Measurements from ENCODE around the gene CTNS.
"Not testable (repeated sequence)": the region's sequence is repeated elsewhere in the genome, so short reads cannot be mapped to it uniquely, and the experiment has no call there.

Gene CTNS

DNA sequence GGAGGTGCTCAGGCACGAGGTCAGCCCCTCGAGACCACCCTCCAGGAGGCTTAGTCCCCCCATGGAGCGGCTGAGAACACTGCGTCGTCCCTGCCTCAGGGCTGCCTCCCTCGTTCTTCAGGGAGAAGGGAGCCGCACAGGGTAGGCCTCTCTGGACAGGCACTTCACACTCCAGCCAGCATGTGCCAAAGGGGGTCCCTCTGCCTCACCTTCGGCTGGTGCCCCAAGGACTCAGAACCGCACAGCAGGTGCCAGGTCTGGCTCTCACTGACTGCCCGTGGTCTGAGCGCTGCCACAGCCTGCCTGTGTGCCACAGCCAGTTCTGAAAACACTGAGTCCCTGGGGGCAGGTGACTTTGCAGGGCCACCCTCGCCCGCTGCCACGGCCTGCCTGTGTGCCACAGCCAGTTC, 52.3 kb downstream of the CTNS start:
- no peak for DNase-seq

DNA sequence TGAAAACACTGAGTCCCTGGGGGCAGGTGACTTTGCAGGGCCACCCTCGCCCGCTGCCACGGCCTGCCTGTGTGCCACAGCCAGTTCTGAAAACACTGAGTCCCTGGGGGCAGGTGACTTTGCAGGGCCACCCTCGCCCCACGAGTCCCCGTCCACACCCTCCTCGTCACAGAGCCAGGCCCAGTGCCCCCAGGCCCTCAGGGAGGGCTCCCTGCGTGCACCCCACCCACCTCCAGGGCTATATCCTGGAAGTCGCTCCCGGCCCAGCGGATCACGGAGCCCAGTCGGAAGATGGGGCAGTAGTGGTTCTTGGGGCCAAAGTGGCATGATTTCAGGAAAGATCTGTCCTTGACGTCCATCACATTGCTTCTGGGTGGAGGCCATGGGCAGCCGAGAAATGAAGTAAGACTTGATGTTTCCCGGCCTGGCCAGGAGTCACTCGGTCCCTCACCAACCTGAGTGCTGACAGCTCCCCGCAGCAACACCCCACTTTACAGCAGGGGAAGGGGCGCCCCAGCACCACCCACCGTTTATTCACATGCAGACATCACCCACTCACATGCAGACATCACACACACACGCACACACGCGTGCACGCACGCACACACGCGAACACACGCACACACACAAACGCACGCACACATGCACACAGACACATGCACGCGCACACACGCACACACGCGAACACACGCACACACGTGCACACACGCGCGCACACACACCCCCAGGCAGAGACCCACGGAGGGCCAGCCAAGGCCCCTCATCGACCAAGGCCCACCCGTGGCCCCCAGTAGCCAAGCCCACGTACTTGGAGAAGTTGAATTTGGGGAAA, 52.9 kb downstream of the CTNS start:
- no peak for DNase-seq

DNA sequence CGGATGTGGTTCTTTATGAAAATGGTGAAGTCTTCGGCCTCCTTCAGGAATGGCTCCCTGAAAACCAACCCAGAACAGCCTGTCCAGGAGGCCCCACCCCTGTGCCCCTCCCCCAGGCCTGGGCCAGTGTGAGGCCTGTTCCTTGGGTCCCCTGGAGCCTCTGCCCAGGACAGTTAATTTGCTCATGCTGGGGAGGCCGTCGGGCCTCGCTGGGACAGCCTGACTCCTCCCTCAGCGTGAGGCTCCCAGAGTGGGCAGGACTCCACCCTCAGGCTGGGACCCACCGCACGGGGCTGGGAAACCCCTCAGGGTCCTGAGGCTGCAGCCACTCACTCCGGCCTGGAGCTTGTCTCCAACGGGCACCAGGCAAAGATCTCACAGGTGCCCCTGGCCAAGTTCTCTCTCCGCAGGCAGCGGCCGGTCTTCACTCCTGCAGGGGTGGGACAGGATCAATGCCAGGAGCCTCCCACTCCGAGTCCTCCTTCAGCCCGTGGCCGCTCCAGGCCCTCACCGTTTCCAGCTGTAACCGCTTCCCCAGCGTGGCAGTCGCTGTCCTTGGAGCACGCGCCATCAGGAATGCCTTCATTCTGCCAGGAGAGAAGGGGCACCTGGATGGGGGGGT, 53.6 kb downstream of the CTNS start:
- no peak for DNase-seq

DNA sequence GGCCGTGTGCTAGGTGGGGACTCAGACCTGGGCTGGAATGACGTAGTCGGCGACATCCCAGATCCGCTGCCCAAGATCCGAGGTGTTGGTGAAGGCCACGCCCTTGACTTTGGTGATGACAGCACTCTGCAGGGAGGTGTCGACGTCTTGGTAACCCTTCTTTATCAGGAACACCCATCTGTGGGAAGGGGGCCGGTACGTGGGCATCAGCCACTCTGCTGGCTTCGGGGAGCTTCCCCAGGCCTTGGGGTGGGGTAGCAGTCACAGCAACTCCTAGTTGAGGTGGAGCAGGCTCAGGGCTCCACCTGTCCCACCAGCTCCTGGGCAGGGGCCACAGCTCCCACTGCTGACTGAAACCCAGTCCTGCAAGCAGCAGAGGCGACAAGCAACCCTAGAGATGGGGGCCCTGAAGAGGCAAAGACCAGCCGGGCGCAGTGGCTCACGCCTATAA, 55.1 kb downstream of the CTNS start:
- DNase-seq = no peak

DNA sequence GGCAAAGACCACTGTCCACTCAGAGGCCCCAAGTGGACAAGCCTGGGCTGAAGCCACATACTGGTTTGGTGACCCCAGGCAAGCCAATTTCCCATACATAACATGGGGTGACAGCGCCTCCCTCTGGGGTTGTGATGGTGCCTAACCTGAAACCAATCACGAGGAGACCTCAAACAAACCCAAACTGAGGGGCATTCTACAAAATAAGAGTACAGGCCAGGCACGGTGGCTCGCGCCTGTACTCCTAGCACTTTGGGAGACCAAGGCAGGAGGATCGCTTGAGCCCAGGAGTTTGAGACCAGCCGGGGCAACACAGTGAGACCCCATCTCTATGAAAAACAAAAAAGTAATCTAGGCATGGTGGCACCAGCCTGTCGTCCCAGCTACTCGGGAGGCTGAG, 55.8 kb downstream of the CTNS start:
- DNase-seq = no peak

DNA sequence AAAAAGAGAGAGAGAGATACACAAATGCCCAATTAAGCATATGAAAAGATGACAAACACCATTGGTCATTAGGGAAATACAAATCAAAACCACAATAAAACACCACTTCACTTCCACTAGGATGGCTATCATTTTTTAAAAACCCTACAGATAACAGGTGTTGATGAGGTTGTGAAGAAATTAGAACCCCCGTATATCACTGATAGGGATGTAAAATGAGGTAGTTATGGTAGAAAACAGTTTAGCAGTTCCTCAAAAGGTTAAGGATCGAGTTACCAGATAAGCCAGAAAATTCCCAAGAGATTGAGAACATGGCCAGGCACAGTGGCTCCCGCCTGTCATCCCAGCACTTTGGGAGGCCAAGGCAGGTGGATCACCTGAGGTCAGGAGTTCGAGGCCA, 56.6 kb downstream of the CTNS start:
- DNase-seq = no peak

DNA sequence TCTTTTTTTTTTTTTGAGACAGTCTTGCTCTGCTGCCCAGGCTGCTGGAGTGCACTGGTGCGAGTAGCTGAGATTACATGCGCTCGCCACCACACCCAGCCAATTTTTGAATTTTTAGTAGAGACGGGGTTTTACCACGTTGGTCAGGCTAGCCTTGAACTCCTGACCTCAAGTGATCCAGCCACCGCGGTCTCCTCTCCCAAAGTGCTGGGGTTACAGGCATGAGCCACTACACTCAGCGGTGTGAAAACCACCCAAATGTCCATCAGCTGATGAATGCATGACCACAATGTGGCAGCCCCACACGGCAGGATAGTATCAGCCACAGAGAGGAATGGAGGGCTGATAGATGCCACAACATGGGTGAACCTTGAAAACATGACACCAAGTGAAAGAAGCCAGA, 57.3 kb downstream of the CTNS start:
- DNase-seq = no peak

DNA sequence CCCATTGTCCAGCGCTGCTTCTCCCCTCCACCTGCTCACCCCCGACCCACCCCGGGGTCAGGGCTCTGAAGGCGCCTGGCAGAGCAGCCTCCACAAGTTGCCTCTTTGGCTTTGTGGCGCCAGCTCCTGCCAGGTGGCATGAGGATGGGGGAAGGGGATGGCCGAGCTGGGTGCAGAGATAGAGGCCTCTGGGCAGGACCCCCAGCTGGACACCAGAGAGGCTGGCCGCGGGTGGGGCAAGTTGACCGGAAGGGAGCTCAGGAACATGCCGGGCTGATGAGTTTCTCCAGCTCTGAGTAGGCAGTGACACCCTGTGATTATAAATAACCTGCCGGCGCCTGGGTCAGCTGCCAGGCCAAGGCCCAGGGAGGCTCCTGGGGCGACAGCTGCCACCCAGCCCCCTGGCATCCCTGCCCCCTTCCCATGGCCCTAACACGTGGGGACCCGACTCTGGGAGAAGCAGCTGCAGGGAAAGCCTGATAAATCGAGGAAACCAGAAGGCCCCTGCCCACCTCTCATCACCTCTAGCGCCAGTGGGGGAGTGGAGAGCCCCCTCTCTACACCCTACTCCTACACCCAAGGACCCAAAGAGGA, 58.7 kb downstream of the CTNS start:
- no peak for DNase-seq

DNA sequence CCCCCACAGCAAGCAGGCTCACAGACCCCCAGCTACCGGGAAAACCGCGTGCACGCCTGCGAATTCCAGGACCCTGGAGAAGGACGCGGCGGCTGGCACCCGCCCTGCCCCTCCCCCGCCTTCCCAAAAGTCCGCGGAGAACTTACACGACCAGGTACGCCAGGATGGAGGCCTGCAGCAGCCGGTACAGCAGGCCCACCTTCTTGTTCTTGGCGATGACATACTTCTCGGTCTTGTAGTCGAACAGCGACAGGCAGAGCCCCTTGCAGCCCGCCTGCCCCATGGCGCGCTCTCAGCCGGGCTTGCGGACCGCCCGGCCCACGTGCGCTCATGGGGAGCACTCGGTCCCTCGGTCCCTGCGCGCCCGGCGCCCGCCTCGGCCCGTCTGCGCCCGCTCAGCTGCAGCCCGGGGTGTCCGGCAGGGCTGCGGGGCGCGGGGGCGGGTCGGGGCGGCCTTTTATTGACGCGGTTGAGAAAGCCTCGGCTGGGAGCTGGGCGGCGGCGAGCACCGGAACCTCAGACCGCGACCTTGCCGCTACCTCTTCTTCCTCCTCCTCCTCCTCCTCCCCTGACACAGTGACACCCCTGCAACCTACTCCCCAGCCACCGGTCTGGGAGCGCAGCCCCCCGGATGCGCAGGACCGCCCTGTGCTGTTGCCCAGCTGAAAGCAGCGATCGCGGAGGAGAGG, 59.3 kb downstream of the CTNS start, which contains the start of gene P2RX5:
Gene P2RX5 (minus strand): TSS at position 433 of the 689 bp plus-strand sequence. CDS start 150 bp downstream, at position 283.
- DNase-seq = no peak

DNA sequence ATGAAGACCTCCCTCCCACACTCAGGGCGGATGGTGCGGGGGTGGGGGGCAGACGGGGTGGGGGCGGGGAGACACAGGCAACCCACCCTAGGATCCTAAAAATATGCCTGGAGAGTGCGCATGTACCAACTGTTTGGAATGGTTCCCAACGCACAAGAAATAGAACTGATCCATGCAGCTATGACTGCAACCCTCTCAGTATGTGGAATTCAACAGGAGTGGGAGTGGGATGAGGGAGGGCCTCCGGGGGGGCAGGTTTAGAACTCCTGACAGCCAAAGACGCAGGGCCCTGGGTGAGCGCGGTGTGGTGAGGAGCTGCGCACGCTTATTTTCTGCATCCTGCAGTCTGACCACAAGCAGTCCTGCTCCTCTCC, 60.5 kb downstream of the CTNS start:
- DNase-seq = no peak

DNA sequence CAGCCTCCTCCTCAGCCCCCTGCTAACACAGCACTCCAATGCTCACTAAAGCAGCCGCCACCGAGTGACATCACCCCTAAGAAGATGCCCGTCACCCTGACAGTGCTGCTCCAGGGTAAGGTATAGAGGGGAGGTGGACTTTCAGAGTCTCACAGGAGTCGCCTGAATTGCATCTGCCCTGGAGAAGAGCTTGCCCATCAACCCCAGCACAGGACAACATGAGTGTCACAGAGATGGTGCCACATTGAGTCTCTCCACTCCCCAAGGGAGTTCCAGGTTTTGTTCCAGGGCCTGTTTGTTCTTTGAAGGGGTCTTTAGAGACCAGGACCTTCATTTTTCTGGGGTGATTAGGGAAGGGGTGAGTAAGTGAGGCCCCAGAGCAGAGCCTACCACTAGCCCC, 61.6 kb downstream of the CTNS start:
- no peak for DNase-seq

DNA sequence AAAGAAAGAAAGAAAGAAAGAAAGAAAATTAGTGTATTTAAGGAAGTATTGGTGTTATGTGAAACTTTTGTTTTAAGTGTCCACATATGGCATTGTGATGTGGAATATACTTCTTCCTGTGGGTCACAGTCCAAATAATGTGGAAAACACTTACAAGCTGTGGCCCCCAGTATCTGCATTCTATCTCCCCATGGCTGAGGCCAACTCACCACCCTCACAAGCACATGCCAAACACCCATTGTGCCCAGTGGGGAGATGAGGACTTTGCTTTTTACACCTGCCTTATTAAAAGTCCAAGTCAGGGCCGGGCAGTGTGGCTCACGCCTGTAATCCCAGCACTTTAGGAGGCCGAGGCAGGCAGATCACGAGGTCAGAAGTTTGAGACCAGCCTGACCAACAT, 63.4 kb downstream of the CTNS start:
- DNase-seq = no peak

DNA sequence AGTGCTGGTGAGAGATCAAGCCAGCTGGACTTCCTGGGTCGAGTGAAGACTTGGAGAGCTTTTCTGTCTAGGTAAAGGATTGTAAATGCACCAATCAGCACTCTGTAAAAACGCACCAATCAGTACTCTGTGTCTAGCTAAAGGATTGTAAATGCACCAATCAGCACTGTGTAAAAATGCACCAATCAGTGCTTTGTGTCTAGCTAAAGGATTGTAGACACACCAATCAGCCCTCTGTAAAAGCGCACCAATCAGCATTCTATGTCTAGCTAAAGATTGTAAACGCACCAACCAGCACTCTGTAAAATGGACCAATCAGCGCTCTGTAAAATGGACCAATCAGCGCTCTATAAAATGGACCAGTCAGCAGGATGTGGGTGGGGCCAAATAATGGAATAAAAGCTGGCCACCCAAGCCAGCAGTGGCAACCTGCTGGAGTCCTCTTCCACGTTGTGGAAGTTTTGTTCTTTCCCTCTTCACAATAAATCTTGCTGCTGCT, 65.5 kb downstream of the CTNS start:
- DNase-seq = not testable (repeated sequence)

DNA sequence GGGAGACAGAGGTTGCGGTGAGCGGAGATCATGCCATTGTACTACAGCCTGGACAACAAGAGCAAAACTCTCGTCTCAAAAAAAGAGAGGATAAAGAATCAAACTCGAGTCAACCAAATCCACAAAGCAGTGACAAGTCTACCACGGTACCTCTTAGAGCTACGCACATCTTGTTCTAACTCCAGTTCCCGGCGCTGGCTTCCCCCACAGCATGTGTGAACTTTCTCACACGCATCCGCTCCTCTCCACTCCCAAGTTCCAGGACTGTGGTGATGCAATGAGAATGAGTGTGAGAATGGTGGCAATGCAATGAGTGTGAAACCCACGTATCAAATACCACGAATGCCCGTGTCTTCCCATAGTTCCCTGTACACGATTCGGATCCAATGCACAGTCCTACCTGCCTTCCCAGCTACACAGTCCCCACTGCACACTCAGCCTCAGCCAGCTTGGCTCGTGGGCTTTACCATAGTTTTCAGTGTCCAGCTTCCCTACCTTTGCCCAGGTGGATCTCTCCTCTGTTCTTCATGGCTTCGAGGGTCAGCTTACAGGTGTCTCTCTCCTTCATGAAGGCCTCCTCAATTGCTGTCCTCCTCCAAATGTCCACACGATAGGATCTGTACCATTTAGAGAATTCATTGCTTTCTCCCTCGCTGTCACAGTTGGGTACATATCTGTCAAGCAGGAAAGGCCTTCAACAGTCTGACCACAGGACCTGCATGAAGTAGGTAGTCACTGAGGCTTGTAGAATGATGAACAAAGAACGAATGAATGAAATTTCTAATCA, 68.6 kb downstream of the CTNS start:
- DNase-seq = no peak

DNA sequence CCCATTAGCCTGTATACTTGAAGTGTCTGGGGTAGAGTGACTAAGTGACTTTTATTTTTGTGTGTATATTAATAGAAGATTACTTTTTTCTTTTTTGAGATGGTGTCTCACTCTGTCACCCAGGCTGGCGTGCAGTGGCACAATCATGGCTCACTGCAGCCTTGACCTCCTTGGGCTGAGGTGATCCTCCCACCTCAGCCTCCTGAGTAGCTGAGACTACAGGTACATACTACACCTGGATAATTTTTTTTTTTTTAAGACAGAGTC, 69.1 kb downstream of the CTNS start:
- DNase-seq = not testable (repeated sequence)

DNA sequence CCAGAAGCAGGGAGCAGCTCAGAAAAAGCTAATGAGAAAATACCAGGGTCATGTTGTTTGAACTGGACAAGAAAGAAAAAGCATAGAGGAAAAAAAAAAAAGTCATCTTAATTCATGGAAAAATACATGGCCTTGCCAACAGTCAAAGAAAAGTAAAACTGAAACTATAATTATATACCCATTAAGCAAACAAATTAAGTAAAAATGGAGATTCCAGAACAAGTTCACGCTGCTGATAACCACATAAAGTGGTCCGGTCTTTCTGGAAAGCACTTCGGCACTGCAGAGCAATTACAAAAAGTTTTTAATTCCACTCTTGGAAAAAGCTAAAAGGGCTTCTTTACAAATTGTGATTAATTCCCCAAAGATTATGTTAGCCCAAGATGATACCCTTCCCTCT, 71.8 kb downstream of the CTNS start:
- no peak for DNase-seq

DNA sequence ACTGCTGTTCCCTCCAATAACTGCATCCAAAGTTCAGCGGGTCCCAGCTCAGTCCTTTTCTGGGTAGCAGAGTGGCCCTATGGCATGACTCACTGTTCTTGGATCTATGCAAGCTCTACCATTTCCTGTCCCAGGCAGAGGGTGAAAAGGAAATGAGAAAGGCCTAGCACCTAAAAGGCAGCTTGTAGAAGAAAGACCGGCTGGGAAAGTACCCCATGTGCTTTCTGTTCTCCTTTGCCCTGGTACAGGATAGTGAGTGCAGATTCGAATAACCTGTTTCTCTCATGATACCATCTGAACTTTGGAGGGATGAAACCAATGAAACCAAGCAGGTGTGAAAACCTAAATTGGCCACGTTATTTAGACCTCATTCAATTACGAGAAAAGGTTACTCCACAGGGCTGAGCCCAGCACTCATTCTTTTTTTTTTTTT, 74.4 kb downstream of the CTNS start:
- DNase-seq = no peak

Data from amniotic stem cell (primary cell).